Mononuclear cell (primary cell): ENCODE data around the gene ETDA. TPM values are rescaled to one million over a fixed set of nuclear protein-coding genes. Genes with fewer than 3 reads are reported as not detected.
"Not testable (repeated sequence)": the region's sequence is repeated elsewhere in the genome, so short reads cannot be mapped to it uniquely, and the experiment has no call there.

Source experiments
- H3K27me3 ChIP-seq: 2 replicates; pipeline ENCODE4 v1.6.0; 2011; ENCODE audit warnings: low read length, control low read depth; ENCODE audit not compliant: insufficient read depth
- H3K4me1 ChIP-seq: 2 replicates; pipeline ENCODE4 v1.5.1; 2011; ENCODE audit warnings: mild to moderate bottlenecking, low read length, control low read depth; ENCODE audit not compliant: insufficient read depth
- H3K4me3 ChIP-seq: 2 replicates; pipeline ENCODE4 v1.5.1; 2011; ENCODE audit warnings: mild to moderate bottlenecking, low read length, moderate library complexity
- H3K9me3 ChIP-seq: 2 replicates; pipeline ENCODE4 v1.5.1; 2011; ENCODE audit warnings: low read depth, mild to moderate bottlenecking, control low read depth, low read length
- total RNA-seq: library from RNA; depleted of rRNA; stranded (reverse); fragments of >200 nt; gene quantifications from one replicate; pipeline ENCODE4 v1.2.3, GENCODE V29; 2012

Gene ETDA
- not detected for total RNA-seq

DNA sequence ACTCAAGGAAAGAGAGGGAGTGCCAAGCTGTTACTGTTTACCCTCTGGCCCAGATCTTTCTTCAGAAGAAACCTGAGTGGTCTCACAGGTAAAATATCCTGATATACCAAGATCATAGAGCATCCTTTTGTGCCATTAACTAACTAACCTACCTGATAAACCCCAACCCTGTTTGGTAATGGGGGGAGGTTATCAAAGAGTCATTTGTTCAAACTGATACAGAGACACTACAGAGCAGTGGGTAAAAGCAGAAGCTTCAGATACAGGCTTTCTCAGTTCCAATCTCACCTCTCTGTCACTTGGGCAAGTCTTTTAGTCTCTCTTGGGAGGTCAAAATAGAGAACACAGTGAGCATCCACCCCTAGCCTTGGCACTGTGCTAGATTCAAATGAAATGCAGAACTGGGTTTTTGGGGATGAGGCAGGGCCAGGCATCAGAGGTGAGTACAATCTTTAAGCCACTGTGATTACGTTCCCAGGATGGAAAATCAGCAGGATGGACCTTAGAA is at the start of gene ETDA:
Gene ETDA (plus strand): TSS at position 51 of the 508 bp plus-strand sequence. CDS start 1,216 bp downstream, outside the sequence.
- H3K4me3 ChIP-seq, H3K4me1 ChIP-seq, H3K9me3 ChIP-seq, H3K27me3 ChIP-seq: not testable (repeated sequence)

DNA sequence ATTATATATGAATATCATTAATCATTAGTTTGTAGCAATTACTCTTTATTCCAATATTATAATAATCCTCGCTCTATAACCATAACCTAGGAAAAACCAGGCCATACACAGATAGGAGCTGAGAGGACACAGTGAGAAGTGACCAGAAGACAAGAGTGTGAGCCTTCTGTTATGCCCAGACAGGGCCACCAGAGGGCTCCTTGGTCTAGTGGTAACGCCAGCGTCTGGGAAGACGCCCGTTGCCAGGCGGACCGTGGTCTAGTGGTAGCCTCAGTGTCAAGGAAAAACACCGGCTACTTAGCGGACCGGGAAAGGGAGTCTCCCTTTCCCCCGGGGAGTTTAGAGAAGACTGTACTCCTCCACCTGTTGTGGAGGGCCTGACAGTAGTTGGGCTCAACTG is 45.4 kb upstream of the ETDA start:
- H3K4me3 ChIP-seq, H3K9me3 ChIP-seq, H3K4me1 ChIP-seq, H3K27me3 ChIP-seq: not testable (repeated sequence)

DNA sequence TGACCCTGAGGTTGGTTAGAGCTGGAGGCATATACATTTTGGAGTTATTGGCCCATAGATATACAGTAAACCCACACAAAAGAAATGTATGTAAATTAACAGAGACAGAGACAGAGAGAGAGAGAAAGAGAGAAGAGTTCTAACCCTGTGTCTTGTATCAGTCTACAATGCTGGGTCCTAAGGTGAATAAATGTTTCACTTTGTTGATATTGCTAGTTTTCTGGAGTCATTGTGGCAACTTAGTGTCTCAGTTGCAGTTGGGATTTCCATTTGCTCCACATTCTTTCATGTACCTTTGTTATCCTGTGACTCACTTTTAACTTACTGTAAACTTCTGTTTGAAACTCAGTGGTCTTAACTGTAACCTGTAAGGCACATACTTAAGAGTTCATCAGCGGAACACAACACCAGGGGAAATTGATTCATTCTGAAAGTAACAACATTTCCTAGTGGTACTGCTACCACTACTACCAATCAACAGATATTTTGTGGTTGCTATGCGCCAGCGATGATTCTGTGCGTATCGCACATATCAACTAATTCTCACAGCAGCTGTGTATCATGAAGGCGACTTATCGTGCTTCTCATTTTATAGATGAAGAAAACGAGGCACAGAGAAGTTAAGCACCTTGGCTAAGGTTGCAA is 38.5 kb upstream of the ETDA start:
- H3K9me3 ChIP-seq = no peaks in the 10 kb centered on the region

DNA sequence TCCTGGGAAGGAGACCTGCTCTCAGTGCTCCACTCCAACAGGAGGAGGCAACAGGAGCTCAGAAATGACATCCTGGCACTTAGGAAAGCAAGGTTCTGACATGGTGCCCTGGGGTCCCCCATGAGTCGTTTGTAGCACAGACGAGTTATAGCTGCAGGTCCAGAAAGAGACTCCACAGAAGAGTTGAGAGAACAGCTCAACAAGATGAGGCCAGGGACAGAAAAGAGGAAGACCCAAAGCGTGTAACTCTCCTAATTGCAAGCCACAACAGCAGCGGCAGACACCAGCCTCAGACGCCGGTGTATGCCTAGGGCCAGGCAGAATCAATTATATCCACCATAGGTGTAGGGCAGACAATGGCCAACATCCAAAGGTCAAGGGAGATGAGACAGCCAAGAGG is 5.9 kb upstream of the ETDA start:
- H3K9me3 ChIP-seq, H3K27me3 ChIP-seq, H3K4me3 ChIP-seq, H3K4me1 ChIP-seq: not testable (repeated sequence)

More for the DNA sequence above, 38.5 kb upstream of the ETDA start:
- no peaks in the 10 kb centered on the region for H3K4me1 ChIP-seq
- no peak overlapping the region for H3K4me3 ChIP-seq
- H3K27me3 ChIP-seq = no peaks in the 10 kb centered on the region

DNA sequence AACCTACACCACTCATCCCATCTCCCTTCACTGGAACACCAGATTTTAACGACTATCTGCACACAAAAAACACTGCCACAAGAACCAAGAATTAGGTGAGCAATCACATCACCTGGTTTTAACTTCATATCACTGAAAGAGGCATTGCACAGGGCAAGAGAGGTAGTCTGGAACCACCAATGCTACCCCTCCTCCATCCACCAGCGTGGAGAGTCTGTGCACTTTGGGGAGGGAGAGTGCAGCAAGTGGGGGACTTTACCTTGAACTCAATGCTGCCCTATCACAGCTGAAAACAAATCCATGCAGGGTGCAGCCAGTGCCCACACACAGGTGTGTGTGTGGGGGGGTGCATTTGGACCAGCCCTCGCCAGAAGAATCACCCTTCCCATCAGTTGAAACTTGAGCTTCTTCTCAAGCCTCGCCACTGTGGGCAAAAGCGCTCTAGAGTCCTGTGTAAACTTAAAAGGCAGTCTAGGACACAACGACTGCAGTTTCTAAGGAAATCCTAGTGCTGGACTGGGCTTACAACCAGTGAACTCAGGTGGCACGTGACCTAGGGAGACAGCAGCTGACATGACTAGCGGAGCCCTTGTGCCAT is 4.3 kb downstream of the ETDA start:
- H3K4me3 ChIP-seq, H3K9me3 ChIP-seq, H3K27me3 ChIP-seq, H3K4me1 ChIP-seq: not testable (repeated sequence)

DNA sequence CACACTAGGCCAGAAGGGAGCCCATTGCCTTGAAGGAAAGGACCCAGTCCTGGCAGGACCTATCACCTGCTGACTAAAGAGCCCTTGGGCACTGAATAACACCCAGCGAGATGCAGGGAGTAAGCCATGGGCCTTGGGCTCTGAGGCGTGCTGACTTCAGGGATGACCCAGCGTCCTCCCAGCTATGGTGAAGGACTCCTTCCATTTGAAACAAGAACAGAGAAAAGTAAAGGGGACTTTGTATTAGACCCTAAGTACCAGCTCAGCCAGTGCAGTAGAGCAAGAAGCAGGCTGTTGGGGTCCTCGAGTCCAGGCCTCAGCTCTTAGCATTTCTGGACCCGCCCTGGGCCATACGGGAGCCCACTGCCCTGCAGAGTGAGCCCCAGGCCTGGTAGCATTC is 5.1 kb downstream of the ETDA start:
- H3K4me1 ChIP-seq = no peaks in the 10 kb centered on the region
- no peaks in the 10 kb centered on the region for H3K9me3 ChIP-seq
- no peaks in the 10 kb centered on the region for H3K27me3 ChIP-seq
- H3K4me3 ChIP-seq = no peak overlapping the region

DNA sequence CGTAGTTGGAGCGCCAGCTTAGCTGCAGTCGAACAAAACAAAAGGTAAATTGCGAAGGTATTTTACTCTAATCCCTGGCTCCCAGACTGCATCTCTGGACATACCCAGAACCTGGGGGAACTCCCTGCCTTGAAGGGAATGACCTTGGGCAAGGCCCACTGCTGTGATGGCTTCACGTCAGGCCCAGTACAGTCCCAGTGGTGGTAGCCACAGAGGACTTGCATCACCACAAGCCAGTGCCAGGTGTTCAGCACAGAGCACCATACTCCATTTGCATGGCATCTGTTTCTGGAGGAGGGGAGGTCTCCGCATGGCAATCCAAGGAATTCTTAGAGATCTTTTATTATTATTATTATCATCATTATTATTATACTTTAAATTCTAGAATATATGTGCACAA is 5.6 kb downstream of the ETDA start:
- Histone ChIP-seq H3K9me3 (no peaks in the 10 kb centered on the region), H3K4me1 (no peaks in the 10 kb centered on the region), H3K4me3 (no peak overlapping the region), H3K27me3 (no peaks in the 10 kb centered on the region)

DNA sequence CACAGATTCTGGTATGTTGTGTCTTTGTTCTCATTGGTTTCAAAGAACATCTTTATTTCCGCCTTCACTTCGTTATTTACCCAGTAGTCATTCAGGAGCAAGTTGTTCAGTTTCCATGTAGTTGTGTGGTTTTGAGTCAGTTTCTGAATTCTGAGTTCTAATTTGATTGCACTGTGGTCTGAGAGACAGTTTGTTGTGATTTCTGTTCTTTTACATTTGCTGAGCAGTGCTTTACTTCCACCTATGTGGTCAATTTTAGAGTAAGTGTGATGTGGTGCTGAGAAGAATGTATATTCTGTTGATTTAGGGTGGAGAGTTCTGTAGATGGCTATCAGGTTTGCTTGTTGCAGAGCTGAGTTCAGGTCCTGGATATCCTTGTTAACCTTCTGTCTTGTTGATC is 9.1 kb downstream of the ETDA start:
- not testable (repeated sequence) for H3K9me3 ChIP-seq, H3K4me1 ChIP-seq, H3K4me3 ChIP-seq, H3K27me3 ChIP-seq

DNA sequence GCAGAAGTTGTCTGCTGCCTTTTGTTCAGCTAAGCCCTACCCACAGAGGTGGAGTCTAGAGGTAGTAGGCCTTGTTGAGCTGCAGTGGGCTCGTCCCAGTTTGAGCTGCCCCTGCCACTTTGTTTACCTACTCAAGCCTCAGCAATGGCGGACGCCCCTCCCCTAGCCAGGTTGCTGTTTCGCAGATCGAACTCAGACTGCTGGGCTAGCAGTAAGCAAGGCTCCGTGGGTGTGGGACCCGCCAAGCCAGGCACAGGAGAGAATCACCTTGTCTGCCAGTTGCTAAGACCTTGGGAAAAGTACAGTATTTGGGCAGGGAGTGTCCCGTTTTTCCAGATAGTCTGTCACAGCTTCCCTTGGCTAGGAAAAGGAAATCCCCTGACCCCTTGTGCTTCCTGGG is 11.5 kb downstream of the ETDA start:
- not testable (repeated sequence) for H3K27me3 ChIP-seq

DNA sequence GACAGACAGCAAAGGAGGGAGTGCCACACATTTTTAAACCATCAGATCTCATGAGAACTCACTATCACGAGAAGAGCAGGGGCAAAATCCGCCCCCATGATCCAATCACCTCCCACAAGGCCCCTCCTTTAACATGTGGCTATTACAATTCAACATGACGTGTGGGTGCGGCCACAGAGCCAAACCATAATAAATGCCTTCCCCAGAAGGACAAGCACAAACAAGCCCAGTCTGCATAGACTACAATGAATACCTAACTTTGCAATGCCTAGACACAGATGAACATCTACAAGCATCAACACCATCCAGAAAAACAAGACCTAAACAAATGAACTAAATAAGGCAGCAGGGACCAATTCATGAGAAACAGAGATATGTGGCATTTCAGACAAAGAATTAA is 12.3 kb downstream of the ETDA start:
- no peaks in the 10 kb centered on the region for H3K9me3 ChIP-seq
- no peaks in the 10 kb centered on the region for H3K4me1 ChIP-seq
- no peaks in the 10 kb centered on the region for H3K27me3 ChIP-seq
- H3K4me3 ChIP-seq = no peak overlapping the region

More for the DNA sequence above, 11.5 kb downstream of the ETDA start:
- not testable (repeated sequence) for H3K9me3 ChIP-seq, H3K4me3 ChIP-seq, H3K4me1 ChIP-seq

DNA sequence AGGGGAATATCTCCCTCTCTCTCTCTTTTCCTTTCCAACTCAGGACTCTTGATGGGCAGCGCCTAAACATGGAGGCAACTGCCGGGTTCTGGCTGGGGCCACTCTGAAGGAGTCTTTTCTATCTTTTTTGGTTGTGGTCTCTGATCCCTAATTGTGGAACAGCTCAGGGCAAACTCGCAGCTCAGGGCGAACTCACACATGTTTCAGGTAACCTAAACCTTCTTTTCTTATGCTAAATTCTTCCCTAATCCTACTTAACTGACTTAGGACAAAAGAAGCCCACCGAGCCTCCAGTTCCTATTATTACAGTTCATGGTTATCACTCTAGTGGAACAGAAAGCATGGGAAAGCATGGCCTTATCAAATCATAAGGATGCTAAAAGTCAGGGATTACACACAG is 21.3 kb downstream of the ETDA start:
- no peaks in the 10 kb centered on the region for H3K9me3 ChIP-seq
- H3K4me1 ChIP-seq = no peaks in the 10 kb centered on the region
- H3K27me3 ChIP-seq = no peaks in the 10 kb centered on the region
- no peak overlapping the region for H3K4me3 ChIP-seq

DNA sequence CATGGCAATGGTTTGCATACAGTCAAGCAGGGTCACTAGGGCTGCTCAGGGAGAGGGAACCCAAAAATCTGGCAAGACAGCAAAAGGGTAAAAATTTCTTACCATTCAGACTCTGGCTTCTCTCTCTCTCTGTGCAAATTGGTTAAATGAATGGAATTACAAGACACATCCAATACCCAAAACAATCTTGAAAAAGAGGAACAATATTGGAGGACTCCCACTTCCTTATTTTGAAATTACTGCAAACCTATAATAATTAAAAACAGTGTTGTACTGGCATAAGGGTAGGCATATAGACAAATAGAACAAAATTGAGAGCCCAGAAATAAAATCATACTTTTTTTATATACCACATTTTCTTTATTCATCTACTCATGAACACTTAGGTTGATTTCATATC is 24.1 kb downstream of the ETDA start:
- Histone ChIP-seq H3K4me3 (no peak overlapping the region), H3K4me1 (no peaks in the 10 kb centered on the region), H3K9me3 (no peaks in the 10 kb centered on the region), H3K27me3 (no peaks in the 10 kb centered on the region)

DNA sequence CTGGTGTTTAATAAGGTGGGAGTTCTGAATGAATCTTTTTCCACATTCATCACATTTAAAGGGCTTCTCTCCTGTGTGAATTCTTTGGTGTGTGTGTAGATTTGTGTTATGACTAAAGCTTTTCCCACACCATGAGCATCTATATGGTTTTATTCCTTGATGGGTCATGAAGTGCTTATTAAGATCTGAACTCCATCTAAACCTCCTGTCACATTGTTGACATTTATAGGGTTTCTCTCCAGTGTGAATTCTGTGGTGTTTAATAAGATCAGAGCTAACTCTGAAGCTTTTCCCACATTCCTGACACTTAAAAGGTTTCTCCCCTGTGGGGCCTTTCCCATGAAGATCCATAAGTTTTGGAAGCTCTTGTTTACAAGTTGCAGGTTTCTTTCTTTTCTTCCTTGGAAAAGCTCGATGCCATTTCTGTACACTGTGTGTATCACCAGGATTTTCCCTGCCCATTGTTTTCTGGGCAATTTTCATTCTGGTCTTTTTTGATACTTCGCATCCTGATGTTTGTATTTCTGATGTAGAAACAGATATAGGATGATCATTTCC is 35.5 kb downstream of the ETDA start:
- Histone ChIP-seq H3K4me1 (no peaks in the 10 kb centered on the region), H3K9me3 (peaks cover 53% of the 10 kb centered on the region), H3K4me3 (no peak overlapping the region), H3K27me3 (no peaks in the 10 kb centered on the region)

DNA sequence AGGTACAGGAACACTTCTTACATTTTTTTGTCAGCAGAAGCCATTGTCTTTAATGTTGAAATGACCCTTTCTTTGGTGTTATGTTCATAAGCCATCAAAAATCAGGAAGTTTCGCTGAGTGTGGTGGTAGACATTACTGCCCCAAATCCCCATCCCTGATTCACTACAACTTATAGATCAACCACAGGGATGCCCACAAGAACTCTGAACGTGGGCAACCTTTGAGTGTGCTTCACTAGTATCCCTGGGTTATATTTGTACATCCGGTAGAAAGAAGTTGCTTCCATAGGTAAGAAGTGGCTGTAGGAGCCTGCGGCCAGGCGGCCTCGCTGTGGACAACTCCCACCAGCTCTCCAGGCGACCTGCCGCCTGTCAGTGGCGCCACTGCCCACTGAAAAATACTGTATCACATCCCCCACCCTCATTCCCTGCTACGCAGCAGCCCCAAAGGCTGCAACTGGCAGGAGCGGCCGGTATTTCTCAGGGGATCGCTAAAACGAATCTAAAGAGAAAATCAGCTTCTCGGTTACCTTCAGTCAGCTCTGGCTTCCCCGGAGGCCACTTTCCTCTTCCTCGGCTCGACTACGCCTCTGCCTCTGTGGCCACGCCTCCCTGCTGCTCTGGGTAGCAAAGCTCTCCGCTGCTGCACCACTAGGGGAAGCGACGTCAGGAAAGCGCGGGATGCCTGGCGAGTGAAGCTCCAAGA is 43.5 kb downstream of the ETDA start:
- Histone ChIP-seq H3K4me3 (peak overlapping the region; percentile 45), H3K27me3 (no peaks in the 10 kb centered on the region), H3K9me3 (no peaks in the 10 kb centered on the region), H3K4me1 (peaks cover 11% of the 10 kb centered on the region)

DNA sequence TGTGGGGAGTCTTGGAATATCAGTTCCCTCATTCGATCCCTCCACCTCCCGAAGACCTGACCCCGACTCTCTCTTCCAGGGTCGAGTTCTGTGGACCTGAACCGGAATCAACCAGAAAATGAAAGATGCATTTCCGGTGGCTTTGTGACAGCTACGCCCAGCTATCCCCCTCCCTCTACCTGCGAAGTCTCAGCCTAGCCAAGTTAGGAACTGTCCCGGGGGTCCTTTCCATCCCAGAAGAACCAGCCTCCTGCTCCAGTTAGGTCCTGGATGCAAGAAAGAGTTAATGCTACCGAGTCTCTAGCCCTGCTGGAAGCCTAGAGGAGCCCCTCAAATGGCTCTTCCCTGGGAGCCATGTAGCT is 44.1 kb downstream of the ETDA start:
- H3K4me3 ChIP-seq = peak overlapping the region; percentile 45
- H3K9me3 ChIP-seq = no peaks in the 10 kb centered on the region
- H3K27me3 ChIP-seq = no peaks in the 10 kb centered on the region
- H3K4me1 ChIP-seq = peaks cover 11% of the 10 kb centered on the region
